CMK (cell line): ENCODE data around the gene INPP4B.
"Not testable (repeated sequence)": the region's sequence is repeated elsewhere in the genome, so short reads cannot be mapped to it uniquely, and the experiment has no call there.

ENCODE experiments used
- DNase-seq: peaks from one replicate; pipeline ENCODE4 v3.0.0-alpha.2; 2010; ENCODE audit warnings: low read depth

The INPP4B gene

GRCh38 chr4:142544039-142544438, 302.1 kb downstream of the INPP4B start:
- DNase-seq = no peak

GRCh38 chr4:142540483-142540804, 305.7 kb downstream of the INPP4B start:
- no peak for DNase-seq

DNA sequence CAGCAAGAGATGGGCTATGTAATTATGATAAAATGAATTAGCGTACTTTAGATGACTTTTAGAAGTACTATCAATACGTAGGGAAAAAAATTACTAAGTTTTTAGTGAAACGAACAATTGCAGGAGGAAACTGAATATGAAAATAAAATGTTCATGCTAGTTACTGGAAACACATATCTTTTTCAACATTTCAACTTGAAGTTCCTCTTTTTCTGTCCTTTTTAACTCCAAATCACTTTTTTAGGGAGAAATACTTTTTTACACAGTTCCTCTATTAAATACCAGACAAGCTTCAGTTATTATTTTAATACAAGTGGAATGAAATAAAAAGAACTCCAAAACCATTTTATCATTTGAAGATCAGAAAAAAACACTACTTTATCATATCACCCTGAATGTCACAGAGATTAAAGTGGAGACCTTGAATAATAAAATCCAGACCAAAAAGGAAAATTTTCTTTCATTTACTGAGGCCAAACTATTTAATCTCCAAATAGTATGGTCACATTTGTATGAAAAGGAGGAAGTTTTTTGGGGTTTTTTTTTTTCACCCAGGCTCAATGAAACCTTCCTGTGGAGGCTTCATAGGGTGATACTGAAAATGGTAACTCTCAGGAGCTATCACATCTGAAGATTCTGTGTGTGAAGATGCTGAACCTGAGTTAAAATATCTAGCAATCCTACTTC, 306.2 kb downstream of the INPP4B start:
- DNase-seq = no peak

DNA sequence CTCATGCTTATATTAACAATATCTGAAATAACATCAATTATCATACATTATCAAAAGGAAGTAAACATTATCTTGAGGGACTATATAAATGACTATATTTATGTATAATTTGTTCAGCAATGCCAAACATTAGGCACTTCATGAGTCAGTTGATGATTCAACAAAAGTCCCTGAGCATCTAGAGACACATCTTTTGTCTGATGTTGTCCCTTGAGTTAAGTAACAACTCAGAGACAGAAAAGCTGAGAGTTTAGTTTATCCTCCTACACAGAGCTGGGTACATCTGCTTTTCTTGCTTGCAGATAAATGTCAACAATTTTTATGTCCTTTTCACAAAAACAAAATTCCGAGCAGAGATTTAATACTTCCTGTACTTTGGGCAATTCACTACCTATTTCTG, 311.1 kb downstream of the INPP4B start:
- no peak for DNase-seq

DNA sequence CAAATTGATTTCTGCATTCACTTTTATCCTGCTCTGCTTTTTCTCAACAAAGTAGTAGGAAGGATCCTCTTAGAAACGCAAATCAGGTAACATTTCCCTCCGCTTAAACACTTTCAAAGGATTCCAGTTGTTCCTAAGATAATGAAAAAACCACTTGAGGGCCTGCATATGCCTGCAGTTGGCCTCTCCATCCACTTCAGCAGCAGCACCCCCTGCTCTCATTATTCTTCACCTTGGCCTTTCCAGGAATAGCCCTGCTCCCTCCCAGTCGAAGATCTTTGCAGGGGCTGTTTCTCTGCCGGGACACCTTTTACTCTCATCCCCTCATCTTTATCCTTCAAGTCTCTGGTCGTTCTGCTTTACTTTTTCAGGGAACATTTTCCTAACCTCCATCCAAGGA, 314.0 kb downstream of the INPP4B start:
- no peak for DNase-seq

- DNase-seq = no peak
Observed at GRCh38 chr4:142530728-142531127, 315.4 kb downstream of the INPP4B start.

- no peak for DNase-seq
Observed at GRCh38 chr4:142528433-142528832, 317.7 kb downstream of the INPP4B start.

GRCh38 chr4:142523111-142523510, 323.0 kb downstream of the INPP4B start:
- DNase-seq = no peak

- no peak for DNase-seq
Observed at GRCh38 chr4:142519342-142519741, 326.8 kb downstream of the INPP4B start.

- no peak for DNase-seq
Observed at GRCh38 chr4:142516686-142517526, 329.2 kb downstream of the INPP4B start.

DNA sequence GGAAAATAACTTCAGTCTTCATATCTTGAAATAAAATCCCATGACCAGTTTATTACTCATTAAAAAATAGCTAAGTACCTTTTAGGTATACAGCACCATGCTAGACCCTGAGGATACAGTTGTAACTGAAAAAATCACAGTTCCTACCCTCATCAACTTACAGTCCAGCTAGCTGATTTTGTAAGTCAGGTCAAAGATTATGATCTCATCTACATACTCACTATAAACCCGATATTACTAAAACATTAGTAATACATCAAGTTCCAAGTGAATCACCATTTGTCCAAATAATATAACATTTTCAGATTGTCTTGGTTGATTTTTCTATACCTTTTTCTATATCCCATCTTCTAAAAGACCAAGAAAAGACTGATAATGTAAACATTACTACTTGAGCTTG, 333.9 kb downstream of the INPP4B start:
- DNase-seq = no peak

- DNase-seq = no peak
Observed at GRCh38 chr4:142509881-142510280, 336.2 kb downstream of the INPP4B start.

DNA sequence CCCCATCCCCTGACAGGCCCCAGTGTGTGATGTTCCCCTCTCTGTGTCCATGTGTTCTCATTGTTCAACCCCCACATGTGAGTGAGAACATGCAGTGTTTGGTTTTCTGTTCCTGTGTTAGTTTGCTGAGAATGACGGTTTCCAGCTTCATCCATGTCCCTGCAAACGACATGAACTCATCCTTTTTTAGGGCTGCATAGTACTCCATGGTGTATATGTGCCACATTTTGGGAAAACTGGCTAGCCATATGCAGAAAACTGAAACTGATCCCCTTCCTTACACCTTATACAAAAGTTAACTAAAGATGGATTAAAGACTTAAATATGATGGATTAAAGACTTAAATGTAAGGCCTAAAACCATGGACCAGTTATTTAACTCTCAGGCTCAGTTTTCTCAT, 336.7 kb downstream of the INPP4B start:
- not testable (repeated sequence) for DNase-seq

DNA sequence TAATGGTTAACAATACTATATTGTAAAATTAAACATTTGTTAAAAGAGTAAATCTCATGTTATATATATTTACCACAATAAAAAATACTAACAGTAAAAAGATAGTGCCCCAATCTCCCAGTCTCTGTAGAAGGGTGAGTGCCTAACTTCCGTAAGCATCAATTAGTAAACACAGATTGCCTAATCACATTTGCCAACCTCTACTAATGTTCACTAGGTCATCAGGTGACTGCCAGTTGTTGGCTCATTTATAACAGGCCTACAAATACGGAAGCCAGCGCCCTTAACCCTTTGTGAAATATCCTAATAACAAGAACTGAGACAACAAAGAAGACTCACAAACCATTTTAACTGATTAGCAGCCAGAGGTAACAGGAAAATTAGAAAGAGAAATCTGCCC, 345.1 kb downstream of the INPP4B start:
- DNase-seq = no peak

DNA sequence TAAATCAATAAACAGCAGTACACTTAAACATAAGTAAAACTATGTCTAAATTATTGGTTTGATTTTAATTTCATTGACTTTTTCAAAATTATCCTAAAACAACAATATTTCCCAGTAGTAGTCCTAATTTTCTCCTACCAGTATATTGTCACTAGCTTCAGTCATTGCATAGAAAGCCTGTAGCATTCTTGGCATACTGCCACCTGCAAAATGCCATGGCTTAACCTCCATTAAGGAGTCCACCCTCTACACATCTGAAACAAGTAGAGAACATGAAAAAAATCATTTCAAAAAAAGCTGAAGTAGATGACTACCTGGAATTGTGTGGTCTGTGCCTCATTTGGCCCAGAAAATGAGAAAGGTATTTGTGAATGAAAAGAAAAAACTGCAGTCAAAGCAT, 348.5 kb downstream of the INPP4B start:
- DNase-seq = no peak

DNA sequence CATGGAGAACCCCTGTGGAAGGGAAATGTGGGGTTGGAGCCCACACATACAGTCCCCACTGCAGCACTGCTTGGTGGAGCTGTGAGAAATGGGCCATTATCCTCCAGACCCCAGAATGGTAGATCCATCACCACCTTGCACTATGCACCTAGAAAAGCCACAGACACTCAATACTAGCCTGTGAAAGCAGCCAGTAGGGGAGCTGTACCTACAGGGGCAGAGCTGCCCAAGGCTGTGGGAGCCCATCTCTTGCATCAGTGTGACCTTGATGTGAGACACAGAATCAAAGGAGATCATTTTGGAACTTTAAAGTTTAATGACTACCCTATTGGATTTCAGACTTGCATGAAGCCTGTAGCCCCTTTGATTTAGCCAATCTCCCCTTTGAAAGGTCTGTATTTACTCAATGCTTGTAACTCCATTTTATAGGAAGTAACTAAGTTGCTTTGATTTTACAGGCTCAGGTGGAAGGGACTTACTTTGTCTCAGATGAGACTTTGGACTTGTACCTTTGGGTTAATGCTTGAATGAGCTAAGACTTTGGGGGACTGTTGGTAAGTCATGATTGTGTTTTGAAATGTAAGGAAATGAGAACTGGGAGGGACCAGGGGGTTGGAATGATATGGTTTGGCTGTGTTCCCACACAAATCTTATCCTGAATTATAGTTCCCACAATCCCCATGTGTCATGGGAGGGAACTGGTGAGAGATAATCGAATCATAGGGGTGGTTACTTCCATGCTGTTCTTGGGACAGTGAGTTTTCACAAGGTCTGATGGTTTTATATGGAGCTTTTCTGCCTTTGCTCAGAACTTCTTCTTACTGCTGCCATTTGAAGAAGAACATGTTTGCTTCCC, 352.6 kb downstream of the INPP4B start:
- DNase-seq = no peak

GRCh38 chr4:142485452-142485851, 360.6 kb downstream of the INPP4B start:
- no peak for DNase-seq

DNA sequence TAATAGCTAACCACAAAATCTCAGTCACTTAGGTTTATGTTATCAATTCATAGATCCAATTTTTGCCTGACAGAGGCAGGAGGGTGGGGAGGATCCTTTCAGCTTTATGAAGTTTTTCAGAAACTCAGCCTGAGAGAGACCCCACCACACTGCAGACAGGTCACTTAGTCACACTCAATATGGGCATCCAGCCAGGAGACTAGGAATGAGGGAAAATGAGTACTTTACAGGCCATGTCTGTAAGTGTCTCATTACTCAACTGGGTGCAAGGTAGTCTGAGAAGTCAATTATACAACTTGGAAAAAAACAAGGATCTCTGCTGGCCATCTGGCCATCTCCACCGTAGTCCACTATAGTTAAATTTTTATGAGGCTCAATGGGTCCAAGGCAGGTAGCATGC, 365.9 kb downstream of the INPP4B start:
- DNase-seq = no peak

DNA sequence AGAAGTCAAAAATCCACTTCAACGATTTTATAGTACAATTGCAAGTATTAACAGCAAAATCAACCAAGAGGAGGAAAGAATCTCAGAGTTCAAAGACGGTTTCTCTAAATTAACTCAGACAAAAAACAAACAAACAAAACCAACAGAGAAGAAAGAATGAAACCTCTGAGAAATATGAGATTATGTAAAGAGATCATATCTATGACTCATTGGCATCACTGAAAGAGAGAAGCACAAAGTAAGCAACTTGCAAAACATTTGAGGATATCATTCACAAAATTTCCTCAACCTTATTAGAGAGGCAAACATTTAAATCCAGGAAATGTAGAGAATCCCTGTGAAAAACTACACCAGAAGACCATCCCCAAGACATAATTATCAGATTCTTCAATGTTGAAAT, 370.4 kb downstream of the INPP4B start:
- no peak for DNase-seq

- DNase-seq = no peak
Observed at GRCh38 chr4:142474398-142475087, 371.6 kb downstream of the INPP4B start.

- DNase-seq = no peak
Observed at GRCh38 chr4:142473960-142474338, 372.2 kb downstream of the INPP4B start.
